ENCODE measurements around the gene NHERF2.

GRCh38 chr16:2066139-2066538 lies 39.4 kb downstream of the NHERF2 start:
- TF ChIP-seq CTCF (conservative IDR thresholded peaks at IDR 0.05) (no peak), EZH2 (IDR thresholded peaks at IDR 0.05; ENCODE audit: low read depth) (no peak)

Data from PC-9 (cell line).